Left ventricle myocardium superior (tissue), 1 donor: ENCODE results near the gene TMEM214. TPM values are rescaled to one million over a fixed set of nuclear protein-coding genes. Genes with fewer than 3 reads are reported as not detected.

ENCODE experiments used
- ATAC-seq: fragments of 200-7000 bp; cut with Tn5 transposase; one replicate; pipeline ENCODE4 v1.9.1; 2020; ENCODE audit warnings: mild to moderate bottlenecking, moderate library complexity
- DNase-seq: peaks from one replicate; pipeline ENCODE4 v3.0.0-alpha.2; 2020
- intact Hi-C: fragments of 100-400 bp; cut with micrococcal nuclease; formaldehyde crosslinking; loops from one replicate; pipeline ENCODE4 v1.11.0; 2022
- total RNA-seq: library from RNA; stranded (reverse); fragmentation: NEBNext Ultra II Directional; extraction: Animal tissue kit (Norgen Biotek cat#: 25700); gene quantifications from one replicate; pipeline ENCODE4 v1.2.1, GENCODE V29; 2021
- donor health status: DM: no; HTN: yes; CAD: no; lungs with severe emphysema.

TMEM214 gene
- total RNA-seq, 1 donor from 2014 or later = 30.9 TPM

GRCh38 chr2:27079233-27080139, 46.7 kb downstream of the TMEM214 start:
- no peak for DNase-seq
- ATAC-seq = no peak
- intact Hi-C loops = loop anchor here (10.0 kb wide), 1 partner anchor 115 kb away; no protein-coding TSS in a partner anchor

DNA sequence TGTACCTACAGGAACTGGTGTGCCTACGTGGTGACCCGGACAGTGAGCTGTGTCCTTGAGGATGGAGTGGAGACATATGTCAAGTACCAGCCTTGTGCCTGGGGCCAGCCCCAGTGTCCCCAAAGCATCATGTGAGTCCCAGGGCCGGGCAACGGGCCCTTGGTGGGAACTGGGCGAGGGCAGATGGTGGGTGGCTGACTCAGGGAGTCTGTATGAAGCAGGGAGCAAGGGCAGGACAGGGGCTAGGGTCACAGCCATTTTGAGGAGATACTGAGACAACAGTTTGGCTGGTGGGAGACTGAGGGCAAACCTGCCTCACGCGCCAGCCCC, 47.3 kb downstream of the TMEM214 start:
- DNase-seq (no peak), ATAC-seq (no peak)
- intact Hi-C loops = loop anchor here (10.0 kb wide), 1 partner anchor 115 kb away; no protein-coding TSS in a partner anchor

GRCh38 chr2:27080603-27080936, 47.8 kb downstream of the TMEM214 start:
- no peak for ATAC-seq
- peak; percentile 31 for DNase-seq
- intact Hi-C loops = loop anchor here (10.0 kb wide), 1 partner anchor 116 kb away; no protein-coding TSS in a partner anchor

GRCh38 chr2:27081984-27082772, 49.4 kb downstream of the TMEM214 start:
- ATAC-seq (no peak), DNase-seq (peak; percentile 38)
- intact Hi-C loops = loop anchor here (10.0 kb wide), 1 partner anchor 117 kb away; no protein-coding TSS in a partner anchor

GRCh38 chr2:27082773-27083409, 50.1 kb downstream of the TMEM214 start:
- intact Hi-C loops = loop anchor here (10.0 kb wide), 1 partner anchor 118 kb away; no protein-coding TSS in a partner anchor
- ATAC-seq (no peak), DNase-seq (no peak)

GRCh38 chr2:27083410-27084296, 50.9 kb downstream of the TMEM214 start:
- intact Hi-C loops = loop anchor here (10.0 kb wide), 1 partner anchor 119 kb away; no protein-coding TSS in a partner anchor
- DNase-seq (no peak), ATAC-seq (no peak)

DNA sequence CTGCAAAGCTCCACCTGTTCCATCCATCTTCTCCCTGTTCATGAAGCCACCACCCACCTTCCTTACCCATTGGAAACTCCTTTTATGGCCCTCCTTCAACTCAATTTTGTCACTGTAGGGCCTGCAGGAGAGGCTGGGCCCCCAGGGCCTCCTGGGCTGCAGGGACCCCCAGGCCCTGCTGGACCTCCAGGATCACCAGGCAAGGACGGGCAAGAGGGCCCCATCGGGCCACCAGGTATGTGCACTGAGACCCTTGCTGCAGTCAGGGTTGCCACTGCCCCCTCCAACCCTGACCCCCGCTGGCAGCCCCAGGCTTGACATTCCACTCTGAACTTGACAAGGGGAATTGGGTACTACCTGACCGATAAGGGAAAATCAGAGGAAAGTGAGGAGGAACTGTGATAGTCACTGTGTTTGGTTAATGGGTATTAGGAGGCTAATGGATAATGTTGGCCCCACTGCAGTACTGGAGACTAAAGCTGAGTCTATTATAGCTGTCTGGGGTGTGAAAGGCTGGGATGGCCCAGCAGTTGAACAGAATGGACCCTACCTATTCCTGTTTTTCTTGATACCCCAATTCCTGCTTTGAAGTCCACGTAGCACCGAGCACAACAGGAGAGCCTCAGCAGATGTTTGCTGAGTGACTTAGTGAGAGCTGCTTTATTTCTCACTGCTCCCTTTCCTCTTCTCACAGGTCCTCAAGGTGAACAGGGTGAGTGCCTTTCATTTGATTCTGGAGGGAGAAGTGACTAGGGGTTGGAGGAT, 51.7 kb downstream of the TMEM214 start:
- DNase-seq = no peak
- ATAC-seq = no peak
- intact Hi-C loops = loop anchor here (10.0 kb wide), 1 partner anchor 120 kb away; no protein-coding TSS in a partner anchor

DNA sequence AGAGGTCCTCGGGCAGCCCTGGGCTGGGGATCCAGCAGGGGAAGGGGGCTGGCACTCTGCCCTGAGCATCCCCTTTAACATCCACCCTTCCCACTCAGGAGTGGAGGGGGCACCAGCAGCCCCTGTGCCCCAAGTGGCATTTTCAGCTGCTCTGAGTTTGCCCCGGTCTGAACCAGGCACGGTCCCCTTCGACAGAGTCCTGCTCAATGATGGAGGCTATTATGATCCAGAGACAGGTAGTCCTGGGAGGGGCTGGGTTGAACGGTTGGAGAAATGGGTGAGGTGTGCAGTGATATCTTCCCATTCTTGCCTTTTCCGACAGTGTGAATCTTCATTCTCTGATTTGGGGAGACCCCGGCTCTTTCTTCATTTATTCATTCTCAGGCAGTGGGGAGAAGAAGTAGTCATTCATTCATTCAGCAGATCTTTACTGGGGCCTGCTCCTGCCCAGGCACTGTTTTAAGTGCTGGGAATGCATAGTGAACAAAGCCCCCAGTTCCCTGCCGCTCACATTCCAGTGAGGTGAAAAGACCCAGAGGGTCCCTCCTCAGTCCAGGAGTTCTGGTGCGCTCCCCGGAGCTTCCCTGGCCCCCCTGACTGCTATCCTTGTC, 52.4 kb downstream of the TMEM214 start:
- no peak for DNase-seq
- ATAC-seq = no peak
- intact Hi-C loops = loop anchor here (10.0 kb wide), 1 partner anchor 120 kb away; no protein-coding TSS in a partner anchor

DNA sequence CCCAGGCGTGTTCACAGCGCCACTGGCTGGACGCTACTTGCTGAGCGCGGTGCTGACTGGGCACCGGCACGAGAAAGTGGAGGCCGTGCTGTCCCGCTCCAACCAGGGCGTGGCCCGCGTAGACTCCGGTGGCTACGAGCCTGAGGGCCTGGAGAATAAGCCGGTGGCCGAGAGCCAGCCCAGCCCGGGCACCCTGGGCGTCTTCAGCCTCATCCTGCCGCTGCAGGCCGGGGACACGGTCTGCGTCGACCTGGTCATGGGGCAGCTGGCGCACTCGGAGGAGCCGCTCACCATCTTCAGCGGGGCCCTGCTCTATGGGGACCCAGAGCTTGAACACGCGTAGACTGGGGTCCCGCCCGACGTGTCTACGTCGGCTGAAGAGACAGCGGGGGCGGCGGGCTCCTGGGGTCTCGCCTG, 52.9 kb downstream of the TMEM214 start:
- intact Hi-C loops = loop anchor here (10.0 kb wide), 1 partner anchor 121 kb away; no protein-coding TSS in a partner anchor
- ATAC-seq (peak; percentile 67), DNase-seq (peak; percentile 91)

DNA sequence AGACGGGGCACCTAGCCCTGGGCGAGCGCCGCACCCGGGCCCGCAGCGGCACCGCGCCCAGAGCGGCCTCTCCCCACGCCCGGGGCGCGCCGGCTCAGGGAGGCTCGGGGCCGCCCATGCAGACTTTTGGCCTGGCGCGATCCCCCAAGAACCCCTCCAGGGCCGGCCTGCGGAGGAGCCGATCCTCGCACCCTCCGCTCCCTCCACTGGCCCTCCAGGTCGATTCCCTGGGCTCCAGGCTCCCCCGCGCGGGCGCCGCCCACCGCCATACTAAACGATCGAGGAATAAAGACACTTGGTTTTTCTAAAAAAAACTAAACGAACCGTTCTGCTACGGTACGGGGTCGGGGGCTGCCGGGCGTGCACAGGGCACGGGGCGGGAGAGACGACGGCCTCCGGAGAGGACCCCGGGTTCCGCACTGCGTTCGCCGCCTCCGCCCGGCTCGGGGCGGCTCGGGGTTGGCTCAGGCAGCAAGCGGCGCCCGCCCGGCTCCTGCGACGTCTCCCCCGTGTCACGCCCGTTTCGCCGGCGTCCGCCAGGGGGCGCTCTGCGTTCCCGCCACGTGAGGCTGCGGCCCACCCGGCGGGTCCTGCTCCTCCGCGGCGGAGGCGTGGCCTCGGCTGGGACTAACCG, 53.4 kb downstream of the TMEM214 start:
- intact Hi-C loops = loop anchor here (10.0 kb wide), 1 partner anchor 121 kb away; no protein-coding TSS in a partner anchor
- peak; percentile 91 for ATAC-seq
- peak; percentile 98 for DNase-seq

DNA sequence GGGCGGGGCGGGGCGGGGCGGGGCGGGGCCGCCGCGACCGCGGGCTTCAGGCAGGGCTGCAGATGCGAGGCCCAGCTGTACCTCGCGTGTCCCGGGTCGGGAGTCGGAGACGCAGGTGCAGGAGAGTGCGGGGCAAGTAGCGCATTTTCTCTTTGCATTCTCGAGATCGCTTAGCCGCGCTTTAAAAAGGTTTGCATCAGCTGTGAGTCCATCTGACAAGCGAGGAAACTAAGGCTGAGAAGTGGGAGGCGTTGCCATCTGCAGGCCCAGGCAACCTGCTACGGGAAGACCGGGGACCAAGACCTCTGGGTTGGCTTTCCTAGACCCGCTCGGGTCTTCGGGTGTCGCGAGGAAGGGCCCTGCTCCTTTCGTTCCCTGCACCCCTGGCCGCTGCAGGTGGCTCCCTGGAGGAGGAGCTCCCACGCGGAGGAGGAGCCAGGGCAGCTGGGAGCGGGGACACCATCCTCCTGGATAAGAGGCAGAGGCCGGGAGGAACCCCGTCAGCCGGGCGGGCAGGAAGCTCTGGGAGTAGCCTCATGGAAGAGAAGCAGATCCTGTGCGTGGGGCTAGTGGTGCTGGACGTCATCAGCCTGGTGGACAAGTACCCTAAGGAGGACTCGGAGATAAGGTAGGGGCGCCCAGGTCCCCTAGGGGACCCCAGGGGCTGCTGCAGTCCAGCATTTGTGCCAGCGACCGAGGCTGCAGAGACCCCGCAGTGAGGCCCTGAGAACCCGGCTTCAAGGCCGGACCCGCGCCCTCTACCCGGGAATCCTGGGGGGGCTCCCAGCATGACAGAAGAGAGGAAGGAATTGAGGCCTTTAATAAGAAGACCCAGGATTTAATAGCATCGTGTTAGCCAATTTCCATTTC, 54.2 kb downstream of the TMEM214 start, which contains the start of gene KHK:
Gene KHK, plus strand, starts transcription at position 49 of the 870 bp plus-strand sequence. Its CDS starts 488 bp downstream, at position 537.
- ATAC-seq = peak; percentile 28
- DNase-seq = peak; percentile 68
- intact Hi-C loops = loop anchor here (10.0 kb wide), 1 partner anchor 122 kb away; no protein-coding TSS in a partner anchor

DNA sequence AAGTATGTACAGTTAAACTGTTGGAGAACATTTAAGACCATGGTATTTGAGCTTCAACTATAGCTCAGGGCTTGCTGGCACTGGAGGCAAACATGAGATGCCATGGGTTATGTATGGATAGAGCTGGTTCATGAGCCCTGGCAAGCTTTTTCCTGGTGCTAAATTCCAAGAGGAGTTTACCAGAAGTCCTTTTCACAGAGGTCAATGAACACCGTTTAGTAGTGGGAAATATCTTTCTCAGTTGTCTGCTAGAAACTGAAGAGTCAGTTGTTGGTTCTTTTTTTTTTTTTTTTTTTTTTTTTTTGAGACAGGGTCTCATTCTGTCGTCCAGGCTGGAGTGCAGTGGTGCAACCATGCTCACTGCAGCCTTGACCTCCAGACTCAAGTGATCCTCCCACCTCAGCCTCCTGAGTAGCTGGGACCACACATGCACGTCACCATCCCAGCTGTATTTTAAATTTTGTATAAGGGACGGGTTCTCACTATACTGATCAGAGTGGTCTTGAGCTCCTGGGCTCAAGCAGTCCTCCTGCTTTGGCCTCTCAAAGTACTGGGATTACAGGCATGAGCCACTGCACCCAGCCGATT, 55.2 kb downstream of the TMEM214 start:
- intact Hi-C loops = loop anchor here (10.0 kb wide), 1 partner anchor 123 kb away; no protein-coding TSS in a partner anchor
- no peak for DNase-seq

GRCh38 chr2:27088634-27089033, 55.9 kb downstream of the TMEM214 start:
- intact Hi-C loops = loop anchor here (10.0 kb wide), 1 partner anchor 124 kb away; no protein-coding TSS in a partner anchor
- DNase-seq (no peak), ATAC-seq (no peak)

More for the DNA sequence above, 55.2 kb downstream of the TMEM214 start:
- no peak for ATAC-seq

DNA sequence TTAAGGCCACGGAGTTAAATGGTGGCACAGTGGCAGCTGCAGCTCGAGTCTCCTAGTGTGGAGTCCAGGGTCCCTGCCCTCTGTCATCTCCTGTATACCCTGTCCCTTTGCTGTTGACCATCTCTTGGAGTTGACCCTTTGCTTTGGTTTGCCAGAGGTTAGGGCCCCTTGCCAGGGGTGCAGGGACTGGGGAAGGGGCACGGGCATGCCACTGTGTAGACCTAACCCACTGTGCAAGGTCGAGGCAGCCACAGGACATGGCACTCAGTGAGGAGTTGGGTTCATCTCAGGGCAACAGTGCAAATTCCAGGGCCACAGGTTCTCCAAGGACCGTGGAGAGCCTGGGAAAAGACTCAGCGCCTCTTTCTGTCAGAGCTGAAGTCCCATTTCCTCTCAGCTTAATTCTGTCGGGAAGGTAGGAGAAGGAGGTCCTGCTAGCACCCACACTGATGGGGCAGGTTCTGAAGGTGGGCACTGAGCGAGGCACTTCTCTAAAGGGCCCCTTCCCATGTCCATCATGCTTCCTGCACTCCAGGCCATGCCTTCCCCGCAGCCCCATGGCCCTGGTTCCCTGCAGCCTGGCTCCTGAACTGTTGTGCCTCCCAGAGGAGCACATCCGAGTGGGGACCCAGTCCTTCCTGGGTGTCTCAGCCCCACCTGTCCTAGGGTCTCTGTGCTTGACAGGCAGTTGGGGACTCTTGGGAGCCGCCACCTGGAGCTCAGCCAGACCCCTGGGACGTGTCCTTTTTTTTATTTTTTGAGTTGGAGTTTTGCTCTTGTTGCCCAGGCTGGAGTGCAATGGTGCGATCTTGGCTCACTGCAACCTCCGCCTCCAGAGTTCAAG, 56.6 kb downstream of the TMEM214 start:
- intact Hi-C loops = loop anchor here (10.0 kb wide), 1 partner anchor 125 kb away; no protein-coding TSS in a partner anchor

More for the DNA sequence above, 56.6 kb downstream of the TMEM214 start:
- DNase-seq (no peak), ATAC-seq (no peak)
